GM12872 (cell line): ENCODE data around the gene SP4.

ENCODE experiments used
- TF ChIP-seq, protein P1 (sequence below): IDR thresholded peaks from 3 replicates; pipeline ENCODE4 v1.5.1; 2011; ENCODE audit warnings: low read depth, mild to moderate bottlenecking, low read length, moderate library complexity; ENCODE audit not compliant: insufficient read depth

SP4 gene

GRCh38 chr7:21548491-21548890 is 120.6 kb downstream of the SP4 start:
- TF ChIP-seq, protein P1, sequence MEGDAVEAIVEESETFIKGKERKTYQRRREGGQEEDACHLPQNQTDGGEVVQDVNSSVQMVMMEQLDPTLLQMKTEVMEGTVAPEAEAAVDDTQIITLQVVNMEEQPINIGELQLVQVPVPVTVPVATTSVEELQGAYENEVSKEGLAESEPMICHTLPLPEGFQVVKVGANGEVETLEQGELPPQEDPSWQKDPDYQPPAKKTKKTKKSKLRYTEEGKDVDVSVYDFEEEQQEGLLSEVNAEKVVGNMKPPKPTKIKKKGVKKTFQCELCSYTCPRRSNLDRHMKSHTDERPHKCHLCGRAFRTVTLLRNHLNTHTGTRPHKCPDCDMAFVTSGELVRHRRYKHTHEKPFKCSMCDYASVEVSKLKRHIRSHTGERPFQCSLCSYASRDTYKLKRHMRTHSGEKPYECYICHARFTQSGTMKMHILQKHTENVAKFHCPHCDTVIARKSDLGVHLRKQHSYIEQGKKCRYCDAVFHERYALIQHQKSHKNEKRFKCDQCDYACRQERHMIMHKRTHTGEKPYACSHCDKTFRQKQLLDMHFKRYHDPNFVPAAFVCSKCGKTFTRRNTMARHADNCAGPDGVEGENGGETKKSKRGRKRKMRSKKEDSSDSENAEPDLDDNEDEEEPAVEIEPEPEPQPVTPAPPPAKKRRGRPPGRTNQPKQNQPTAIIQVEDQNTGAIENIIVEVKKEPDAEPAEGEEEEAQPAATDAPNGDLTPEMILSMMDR = no peak

DNA sequence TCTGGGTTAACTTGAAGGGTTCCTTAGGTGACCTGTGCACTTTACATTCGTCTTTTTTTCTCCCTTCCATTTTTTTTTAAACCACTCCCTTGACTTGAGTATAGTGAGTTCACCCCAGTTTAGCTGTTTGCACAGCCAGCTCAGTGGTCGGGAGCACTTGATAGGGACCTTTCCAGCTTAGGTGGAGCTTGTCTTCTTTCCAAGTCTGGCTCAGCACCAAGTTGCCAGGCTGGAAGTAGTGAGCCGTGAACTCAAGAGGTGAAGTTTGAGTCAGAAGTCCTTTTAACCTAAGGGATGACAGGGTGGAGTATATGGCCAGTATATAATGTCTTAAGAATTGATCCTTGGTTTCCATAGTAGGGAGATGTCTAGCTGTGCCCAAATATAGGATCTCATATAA is 122.2 kb downstream of the SP4 start:
- TF ChIP-seq, protein P1 = no peak

- TF ChIP-seq, protein P1 = no peak
Observed at GRCh38 chr7:21550821-21551531, 123.1 kb downstream of the SP4 start.

- TF ChIP-seq, protein P1 = no peak
Observed at GRCh38 chr7:21562385-21562784, 134.5 kb downstream of the SP4 start.
